Lung (tissue), 12 donors: ENCODE results near the gene CBLB. TPM values are rescaled to one million over a fixed set of nuclear protein-coding genes. Genes with fewer than 3 reads are reported as not detected.
A peak's percentile ranks its signal among the peaks of the same experiment; 100 is the strongest.

ENCODE experiments used
- ATAC-seq: fragments of 200-7000 bp; cut with Tn5 transposase; one replicate; pipeline ENCODE4 v1.9.1; 2020; ENCODE audit warnings: moderate number of reproducible peaks; ENCODE audit not compliant: insufficient read depth, low FRiP score
- DNase-seq, 3 donors: peaks; one replicate each; pipeline ENCODE4 v3.0.0-alpha.2; 2013 to 2017
- H3K27ac ChIP-seq, 2 donors: one replicate each; pipeline ENCODE4 v1.5.1; 2013; ENCODE audit warnings: mild to moderate bottlenecking in 2 of 2, moderate library complexity in 2 of 2, control low read depth in 1 of 2, inconsistent platforms in 1 of 2, low read depth in 1 of 2, low read length in 1 of 2
- H3K27me3 ChIP-seq, 3 donors: one replicate each; pipeline ENCODE4 v1.5.1; 2013; ENCODE audit warnings: low read length in 2 of 3; ENCODE audit not compliant: control insufficient read depth in 3 of 3, insufficient read depth in 3 of 3
- H3K36me3 ChIP-seq, 4 donors: one replicate each; pipeline ENCODE4 v1.5.1; 2013; ENCODE audit warnings: low read length in 4 of 4, mild to moderate bottlenecking in 1 of 4, moderate library complexity in 1 of 4; ENCODE audit not compliant: control insufficient read depth in 4 of 4, insufficient read depth in 4 of 4
- H3K4me1 ChIP-seq, 5 donors: one replicate each; pipeline ENCODE4 v1.5.1; 2013; ENCODE audit warnings: low read length in 5 of 5, mild to moderate bottlenecking in 2 of 5, moderate library complexity in 1 of 5; ENCODE audit not compliant: control insufficient read depth in 5 of 5, insufficient read depth in 5 of 5
- H3K4me3 ChIP-seq: one replicate; pipeline ENCODE4 v1.5.1; 2013; ENCODE audit warnings: mild to moderate bottlenecking, control low read depth, moderate library complexity
- H3K9ac ChIP-seq, 2 donors: one replicate each; pipeline ENCODE4 v1.5.1; 2013; ENCODE audit warnings: low read length in 2 of 2, control low read depth in 1 of 2; ENCODE audit not compliant: insufficient read depth in 1 of 2
- H3K9me3 ChIP-seq, 4 donors: one replicate each; pipeline ENCODE4 v1.5.1; 2013; ENCODE audit warnings: low read length in 3 of 4, mild to moderate bottlenecking in 1 of 4, moderate library complexity in 1 of 4; ENCODE audit not compliant: control insufficient read depth in 4 of 4, insufficient read depth in 3 of 4
- CTCF ChIP-seq: IDR thresholded peaks from 2 replicates; pipeline ENCODE4 v1.5.1; 2012; ENCODE audit warnings: mild to moderate bottlenecking; ENCODE audit errors: control extremely low read depth, extremely low read depth
- WGBS, 2 donors: extraction: QIAGEN DNeasy Blood & Tissue Kit; methylation state at CpG; one replicate each; pipeline ENCODE4 v1.1.7; 2013; 5-methylcytosine and 5-hydroxymethylcytosine counted together
- polyA plus RNA-seq, 2 donors: library from polyadenylated mRNA; stranded (reverse); fragments of 200-250 nt; gene quantifications; one replicate each; pipeline ENCODE4 v1.2.1, GENCODE V29; 2013
- total RNA-seq, 2 donors: library from RNA; depleted of rRNA in 1 of 2; stranded (reverse); fragments of >200 nt in 1 of 2; gene quantifications; one replicate each; pipeline ENCODE4 v1.2.1, GENCODE V29; 2014 to 2021
- donor health status: control.
- donor health status: control.
- donor health status: Bipolar disorder and iron deficiency.
- donor health status: healthy.
- donor health status: DM: yes; HTN: yes; CAD: no.

CBLB gene
- total and polyA plus RNA-seq, 4 donors, result 7.2 to 124 (median 24.6) TPM

GRCh38 chr3:105812194-105812586 is 56.6 kb downstream of the CBLB start:
- Histone ChIP-seq H3K36me3 (peaks cover 0 to 3% (median 0%) of the 10 kb centered on the region in 4 donors), H3K9me3 (no peaks in the 10 kb centered on the region), H3K27ac (peak overlapping the region in 1 of 2 donors; percentile 21), H3K27me3 (no peaks in the 10 kb centered on the region), H3K9ac (no peak overlapping the region), H3K4me1 (peaks cover 0 to 23% (median 10%) of the 10 kb centered on the region in 5 donors), H3K4me3 (no peak overlapping the region)
- TF ChIP-seq CTCF, result no peak
- DNase-seq (no peak), ATAC-seq (no peak)
- 73 to 82% methylated on average over 1 of the region's 1 CpG for whole genome bisulfite sequencing, 2 donors

- Histone ChIP-seq H3K9me3 (no peaks in the 10 kb centered on the region), H3K4me1 (peaks cover 0 to 23% (median 9%) of the 10 kb centered on the region in 5 donors), H3K4me3 (no peak overlapping the region), H3K9ac (no peak overlapping the region), H3K27me3 (no peaks in the 10 kb centered on the region), H3K27ac (no peak overlapping the region), H3K36me3 (peaks cover 0 to 3% (median 0%) of the 10 kb centered on the region in 4 donors)
- DNase-seq (no peak), ATAC-seq (no peak)
- no peak for TF ChIP-seq CTCF
- WGBS, 2 donors, result 56 to 65% methylated on average over 10 of the region's 10 CpGs
These were observed 57.2 kb downstream of the CBLB start for GRCh38 chr3:105811518-105812193.

GRCh38 chr3:105809208-105809888 is 59.5 kb downstream of the CBLB start:
- no peak for TF ChIP-seq CTCF
- Histone ChIP-seq H3K4me3 (no peak overlapping the region), H3K9me3 (no peaks in the 10 kb centered on the region), H3K27ac (peak overlapping the region in 1 of 2 donors; percentile 64), H3K9ac (no peak overlapping the region), H3K4me1 (peaks cover 0 to 23% (median 10%) of the 10 kb centered on the region in 5 donors), H3K27me3 (no peaks in the 10 kb centered on the region), H3K36me3 (peaks cover 0 to 3% (median 0%) of the 10 kb centered on the region in 4 donors)
- WGBS, 2 donors, result 41 to 63% methylated on average over 2 of the region's 2 CpGs
- no peak for DNase-seq
- ATAC-seq, result no peak
